Hepatocyte (in vitro differentiated cells): Measurements from ENCODE around the gene TMEM51.

Source experiments
- EZH2 ChIP-seq: fragments of 200-600 bp; sonication (generic); IDR thresholded peaks from 2 replicates; pipeline ENCODE4 v1.6.1; 2016; ENCODE audit warnings: antibody characterized with exemption, mild to moderate bottlenecking, borderline replicate concordance
- EZH2phosphoT487 ChIP-seq: fragments of 200-600 bp; sonication (generic); IDR thresholded peaks from one replicate; pipeline ENCODE4 v1.6.1; 2018; ENCODE audit warnings: antibody characterized with exemption, mild to moderate bottlenecking, low read depth, moderate library complexity; ENCODE audit not compliant: unreplicated experiment, severe bottlenecking
- TF ChIP-seq, protein P1 (sequence below): fragments of 200-600 bp; sonication (generic); IDR thresholded peaks from 2 replicates; pipeline ENCODE4 v1.5.1; 2016; ENCODE audit warnings: antibody characterized with exemption, mild to moderate bottlenecking; ENCODE audit not compliant: poor library complexity

GRCh38 chr1:15118579-15118978 is 35.0 kb upstream of the TMEM51 start:
- no peak for TF ChIP-seq EZH2
- TF ChIP-seq, protein P1, sequence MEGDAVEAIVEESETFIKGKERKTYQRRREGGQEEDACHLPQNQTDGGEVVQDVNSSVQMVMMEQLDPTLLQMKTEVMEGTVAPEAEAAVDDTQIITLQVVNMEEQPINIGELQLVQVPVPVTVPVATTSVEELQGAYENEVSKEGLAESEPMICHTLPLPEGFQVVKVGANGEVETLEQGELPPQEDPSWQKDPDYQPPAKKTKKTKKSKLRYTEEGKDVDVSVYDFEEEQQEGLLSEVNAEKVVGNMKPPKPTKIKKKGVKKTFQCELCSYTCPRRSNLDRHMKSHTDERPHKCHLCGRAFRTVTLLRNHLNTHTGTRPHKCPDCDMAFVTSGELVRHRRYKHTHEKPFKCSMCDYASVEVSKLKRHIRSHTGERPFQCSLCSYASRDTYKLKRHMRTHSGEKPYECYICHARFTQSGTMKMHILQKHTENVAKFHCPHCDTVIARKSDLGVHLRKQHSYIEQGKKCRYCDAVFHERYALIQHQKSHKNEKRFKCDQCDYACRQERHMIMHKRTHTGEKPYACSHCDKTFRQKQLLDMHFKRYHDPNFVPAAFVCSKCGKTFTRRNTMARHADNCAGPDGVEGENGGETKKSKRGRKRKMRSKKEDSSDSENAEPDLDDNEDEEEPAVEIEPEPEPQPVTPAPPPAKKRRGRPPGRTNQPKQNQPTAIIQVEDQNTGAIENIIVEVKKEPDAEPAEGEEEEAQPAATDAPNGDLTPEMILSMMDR = no peak
- TF ChIP-seq EZH2phosphoT487 = no peak
